Ovary (tissue), 3 donors: ENCODE data around the gene PCBP3.

Source experiments
- POLR2A ChIP-seq: fragments of 450-650 bp; IDR thresholded peaks from one replicate; pipeline ENCODE4 v1.6.1; 2017; ENCODE audit warnings: antibody characterized with exemption, mild to moderate bottlenecking, moderate library complexity
- TF ChIP-seq, protein P1 (sequence below), 3 donors: fragments of 450-650 bp in 2 of 3; fragments of 200-600 bp in 1 of 3; IDR thresholded peaks; one replicate each; pipeline versions ENCODE4 v1.5.1 to v1.8.0; 2016 to 2022; ENCODE audit warnings: antibody characterized with exemption in 3 of 3, mild to moderate bottlenecking in 1 of 3
- donor health status: DM: no; HTN: no; CAD: no.

- no peak for TF ChIP-seq POLR2A
- TF ChIP-seq, protein P1, sequence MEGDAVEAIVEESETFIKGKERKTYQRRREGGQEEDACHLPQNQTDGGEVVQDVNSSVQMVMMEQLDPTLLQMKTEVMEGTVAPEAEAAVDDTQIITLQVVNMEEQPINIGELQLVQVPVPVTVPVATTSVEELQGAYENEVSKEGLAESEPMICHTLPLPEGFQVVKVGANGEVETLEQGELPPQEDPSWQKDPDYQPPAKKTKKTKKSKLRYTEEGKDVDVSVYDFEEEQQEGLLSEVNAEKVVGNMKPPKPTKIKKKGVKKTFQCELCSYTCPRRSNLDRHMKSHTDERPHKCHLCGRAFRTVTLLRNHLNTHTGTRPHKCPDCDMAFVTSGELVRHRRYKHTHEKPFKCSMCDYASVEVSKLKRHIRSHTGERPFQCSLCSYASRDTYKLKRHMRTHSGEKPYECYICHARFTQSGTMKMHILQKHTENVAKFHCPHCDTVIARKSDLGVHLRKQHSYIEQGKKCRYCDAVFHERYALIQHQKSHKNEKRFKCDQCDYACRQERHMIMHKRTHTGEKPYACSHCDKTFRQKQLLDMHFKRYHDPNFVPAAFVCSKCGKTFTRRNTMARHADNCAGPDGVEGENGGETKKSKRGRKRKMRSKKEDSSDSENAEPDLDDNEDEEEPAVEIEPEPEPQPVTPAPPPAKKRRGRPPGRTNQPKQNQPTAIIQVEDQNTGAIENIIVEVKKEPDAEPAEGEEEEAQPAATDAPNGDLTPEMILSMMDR (IDR thresholded peaks at IDR 0.05): no peak
These were observed 216.3 kb downstream of the PCBP3 start for GRCh38 chr21:45859762-45860357.
